GM18907 (cell line): ENCODE measurements around the gene FAM124A.

Experiments used
- ATAC-seq: cut with Tn5 transposase; IDR thresholded peaks from one replicate; pipeline ENCODE4 v1.9.1; 2021; ENCODE audit warnings: mild to moderate bottlenecking, moderate library complexity; ENCODE audit not compliant: unreplicated experiment

The FAM124A gene

DNA sequence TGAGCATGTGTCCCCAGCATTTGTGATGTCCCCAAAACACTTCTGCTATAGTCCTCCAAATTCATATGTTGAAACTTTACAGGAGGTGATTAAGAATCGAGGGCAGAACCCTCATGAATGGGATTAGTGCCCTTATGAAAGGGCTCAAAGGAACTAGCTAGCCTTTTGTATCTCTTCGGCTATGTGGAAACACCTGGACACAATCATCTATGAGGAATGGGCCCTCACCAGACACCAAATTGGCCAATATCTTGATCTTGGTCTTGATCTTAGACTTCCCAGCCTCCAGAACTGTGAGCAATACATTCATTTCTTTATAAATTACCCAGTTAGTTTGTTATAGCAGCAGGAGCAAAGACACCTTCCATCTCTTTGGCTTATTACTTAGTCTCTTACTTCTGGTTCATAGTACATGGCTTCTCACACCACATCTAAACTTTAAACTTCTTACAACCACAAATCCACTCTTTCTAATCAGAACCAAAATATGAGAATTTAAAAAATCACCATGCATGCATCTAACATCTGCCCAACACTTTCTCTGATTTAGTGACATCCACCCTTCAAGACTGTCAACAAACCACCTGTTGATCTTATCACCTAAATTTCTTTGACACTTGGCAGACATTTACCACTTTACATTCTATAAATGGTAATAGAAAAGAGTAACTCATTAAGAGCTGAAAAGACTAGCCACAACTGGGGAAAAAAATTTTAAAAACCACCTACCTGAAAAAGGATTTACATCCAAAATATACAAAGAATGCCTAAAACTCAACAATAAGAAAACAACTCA lies 110.6 kb downstream of the FAM124A start:
- no peak for ATAC-seq

GRCh38 chr13:51333421-51333820 lies 111.2 kb downstream of the FAM124A start:
- ATAC-seq = no peak

DNA sequence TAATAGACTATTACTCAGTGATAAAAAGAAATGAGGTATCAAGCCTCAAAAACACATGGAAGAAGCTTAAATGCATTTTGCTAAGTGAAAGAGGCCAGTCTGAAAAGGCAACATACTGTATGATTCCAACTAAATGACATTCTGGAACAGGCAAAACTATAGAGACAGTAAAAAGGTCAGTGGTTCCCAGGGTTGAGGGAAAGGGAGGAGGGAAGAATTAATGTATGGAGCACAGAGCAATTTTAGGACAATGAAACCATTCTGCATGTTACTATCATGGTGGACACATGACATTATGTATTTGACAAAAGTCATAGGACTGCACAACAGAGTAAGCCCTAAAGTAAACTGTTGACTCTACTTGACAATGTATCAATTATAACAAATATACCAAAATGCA lies 111.6 kb downstream of the FAM124A start:
- no peak for ATAC-seq
